Mesangial cell (primary cell): ENCODE measurements around the gene GTF2E1. TPM values are rescaled to one million over a fixed set of nuclear protein-coding genes. Genes with fewer than 3 reads are reported as not detected.

Experiments used
- total RNA-seq: library from RNA; depleted of rRNA; stranded (reverse); fragments of >200 nt; gene quantifications from 2 replicates; pipeline ENCODE4 v1.2.3, GENCODE V29; 2015

Gene GTF2E1
- 10.1 and 10.9 TPM in 2 replicates for total RNA-seq

GRCh38 chr3:120742198-120742848 is at the start of gene GTF2E1, which contains the start of gene RABL3:
Gene GTF2E1 (plus strand): TSS chr3:120742744. CDS start chr3:120750553, 7,809 bp downstream.
Gene RABL3 (minus strand): TSS chr3:120742516. CDS start chr3:120742507, 9 bp downstream.

Other genes with a start within 250 kb of the GTF2E1 start
- gene NDUFB4, start 146.4 kb upstream of the GTF2E1 start, total RNA-seq = 132 and 192 TPM in 2 replicates
- 1.6 and 4.7 TPM in 2 replicates for gene HGD, start 60.5 kb upstream of the GTF2E1 start, total RNA-seq
- gene RABL3, start 228 bp upstream of the GTF2E1 start, total RNA-seq = 7.1 and 14.5 TPM in 2 replicates
- under 0.01 TPM in 1 of 2 replicates, not detected in the other for gene STXBP5L, start 165.5 kb downstream of the GTF2E1 start, total RNA-seq